Keratinocyte (primary cell): ENCODE data around the gene GRK4.

Experiments
- EZH2 ChIP-seq: IDR thresholded peaks from one replicate; pipeline ENCODE4 v1.6.1; 2012; ENCODE audit warnings: inconsistent platforms, mild to moderate bottlenecking, low read length, moderate library complexity
- TF ChIP-seq, protein P1 (sequence below), 3 experiments: IDR thresholded peaks in 1 of 3; conservative IDR thresholded peaks in 1 of 3; optimal IDR thresholded peaks in 1 of 3; 2 replicates in 2 of 3; 3 replicates in 1 of 3; pipeline versions ENCODE3 to v1.5.1; 2011; ENCODE audit warnings: low read length in 3 of 3, mild to moderate bottlenecking in 3 of 3, moderate library complexity in 2 of 3, control low read depth in 1 of 3, inconsistent platforms in 1 of 3; ENCODE audit not compliant: insufficient read depth in 2 of 3; ENCODE audit errors: extremely low read depth in 1 of 3

DNA sequence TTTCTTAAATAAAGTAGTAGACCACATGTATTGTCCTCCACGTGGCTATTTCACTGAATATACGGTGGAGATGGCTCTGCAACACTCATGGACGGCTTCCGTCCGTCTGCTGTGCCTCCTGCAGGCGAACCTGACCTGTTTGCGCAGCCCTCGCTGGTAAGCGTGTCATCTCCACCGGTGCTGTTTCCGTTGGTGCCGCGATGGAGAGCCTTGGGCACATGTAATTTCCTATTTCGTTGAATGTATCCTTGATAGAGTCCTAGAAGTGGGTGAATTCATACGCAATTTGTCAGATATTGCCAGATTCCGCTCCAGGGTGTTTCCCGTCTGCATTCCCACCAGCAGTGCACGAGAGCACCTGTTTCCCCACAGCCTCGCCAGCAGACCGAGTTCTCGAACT lies 62.5 kb downstream of the GRK4 start:
- TF ChIP-seq, protein P1, sequence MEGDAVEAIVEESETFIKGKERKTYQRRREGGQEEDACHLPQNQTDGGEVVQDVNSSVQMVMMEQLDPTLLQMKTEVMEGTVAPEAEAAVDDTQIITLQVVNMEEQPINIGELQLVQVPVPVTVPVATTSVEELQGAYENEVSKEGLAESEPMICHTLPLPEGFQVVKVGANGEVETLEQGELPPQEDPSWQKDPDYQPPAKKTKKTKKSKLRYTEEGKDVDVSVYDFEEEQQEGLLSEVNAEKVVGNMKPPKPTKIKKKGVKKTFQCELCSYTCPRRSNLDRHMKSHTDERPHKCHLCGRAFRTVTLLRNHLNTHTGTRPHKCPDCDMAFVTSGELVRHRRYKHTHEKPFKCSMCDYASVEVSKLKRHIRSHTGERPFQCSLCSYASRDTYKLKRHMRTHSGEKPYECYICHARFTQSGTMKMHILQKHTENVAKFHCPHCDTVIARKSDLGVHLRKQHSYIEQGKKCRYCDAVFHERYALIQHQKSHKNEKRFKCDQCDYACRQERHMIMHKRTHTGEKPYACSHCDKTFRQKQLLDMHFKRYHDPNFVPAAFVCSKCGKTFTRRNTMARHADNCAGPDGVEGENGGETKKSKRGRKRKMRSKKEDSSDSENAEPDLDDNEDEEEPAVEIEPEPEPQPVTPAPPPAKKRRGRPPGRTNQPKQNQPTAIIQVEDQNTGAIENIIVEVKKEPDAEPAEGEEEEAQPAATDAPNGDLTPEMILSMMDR (optimal IDR thresholded peaks at IDR 0.05 in 1 of 3, IDR thresholded peaks at IDR 0.05 in 1 of 3, conservative IDR thresholded peaks at IDR 0.05 in 1 of 3; ENCODE audit: extremely low read depth in 1 of 3, insufficient read depth in 2 of 3, low read length in 3 of 3): no peak
- no peak for TF ChIP-seq EZH2
